Fibroblast of skin of scalp (primary cell): ENCODE measurements around the gene ATXN1.

ENCODE experiments used
- DNase-seq: peaks from one replicate; pipeline ENCODE4 v3.0.0-alpha.2; 2013

ATXN1 gene

DNA sequence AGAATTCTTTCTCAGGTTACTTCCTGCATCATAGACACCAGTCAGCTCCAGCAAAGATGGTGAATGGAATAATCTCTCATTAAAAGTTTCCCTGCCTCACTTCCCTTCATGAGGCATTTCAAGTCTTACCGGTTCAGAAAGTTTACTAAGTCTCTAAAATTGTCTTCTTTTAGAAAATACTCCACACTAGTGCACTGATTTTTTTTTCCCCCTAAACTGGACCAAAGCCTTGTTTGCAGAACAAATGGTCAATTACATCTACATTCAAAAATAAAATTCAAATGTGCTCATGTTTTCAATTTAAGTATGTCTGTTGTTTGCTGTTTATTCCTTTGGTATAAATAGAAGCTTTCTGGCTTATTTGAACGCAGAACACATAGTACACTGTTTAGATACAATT is 411.7 kb downstream of the ATXN1 start:
- no peak for DNase-seq

DNA sequence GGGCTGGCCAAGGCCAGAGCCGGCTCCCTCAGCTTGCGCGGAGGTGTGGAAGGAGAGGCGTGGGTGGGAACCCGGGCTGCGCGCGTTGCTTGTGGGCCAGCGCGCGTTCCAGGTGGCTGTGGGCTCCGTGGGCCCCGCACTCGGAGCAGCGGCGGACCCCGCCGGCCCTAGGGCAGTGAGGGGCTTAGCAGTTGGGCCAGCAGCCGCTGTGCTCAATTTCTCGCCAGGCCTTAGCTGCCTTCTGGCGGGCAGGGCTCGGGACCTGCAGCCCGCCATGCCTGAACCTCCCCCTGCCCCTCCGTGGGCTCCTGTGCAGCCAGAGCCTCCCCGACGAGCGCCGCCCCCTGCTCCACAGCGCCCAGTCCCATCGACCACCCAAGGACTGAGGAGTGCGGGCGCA is 414.4 kb downstream of the ATXN1 start:
- DNase-seq: no peak

GRCh38 chr6:16345449-16346330 is 415.6 kb downstream of the ATXN1 start:
- peak; percentile 88 for DNase-seq

GRCh38 chr6:16344756-16345155 is 416.5 kb downstream of the ATXN1 start:
- DNase-seq: peak; percentile 49

GRCh38 chr6:16343593-16343992 is 417.7 kb downstream of the ATXN1 start:
- DNase-seq: no peak

DNA sequence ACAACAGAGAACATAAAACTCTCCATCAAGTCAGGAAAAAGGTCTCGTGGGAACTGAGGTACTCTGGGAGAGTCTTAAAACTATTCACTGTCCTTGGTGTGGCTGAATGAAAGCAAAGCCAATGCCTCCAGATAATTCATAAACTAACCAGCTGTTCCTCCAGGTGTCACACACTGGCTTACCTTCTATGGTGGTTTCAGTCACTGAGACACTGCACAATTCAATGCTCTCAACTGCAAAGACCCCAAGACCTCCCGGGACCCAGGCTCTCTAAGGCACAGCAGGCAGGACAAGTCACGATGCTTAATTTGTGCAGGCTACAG is 422.0 kb downstream of the ATXN1 start:
- no peak for DNase-seq

DNA sequence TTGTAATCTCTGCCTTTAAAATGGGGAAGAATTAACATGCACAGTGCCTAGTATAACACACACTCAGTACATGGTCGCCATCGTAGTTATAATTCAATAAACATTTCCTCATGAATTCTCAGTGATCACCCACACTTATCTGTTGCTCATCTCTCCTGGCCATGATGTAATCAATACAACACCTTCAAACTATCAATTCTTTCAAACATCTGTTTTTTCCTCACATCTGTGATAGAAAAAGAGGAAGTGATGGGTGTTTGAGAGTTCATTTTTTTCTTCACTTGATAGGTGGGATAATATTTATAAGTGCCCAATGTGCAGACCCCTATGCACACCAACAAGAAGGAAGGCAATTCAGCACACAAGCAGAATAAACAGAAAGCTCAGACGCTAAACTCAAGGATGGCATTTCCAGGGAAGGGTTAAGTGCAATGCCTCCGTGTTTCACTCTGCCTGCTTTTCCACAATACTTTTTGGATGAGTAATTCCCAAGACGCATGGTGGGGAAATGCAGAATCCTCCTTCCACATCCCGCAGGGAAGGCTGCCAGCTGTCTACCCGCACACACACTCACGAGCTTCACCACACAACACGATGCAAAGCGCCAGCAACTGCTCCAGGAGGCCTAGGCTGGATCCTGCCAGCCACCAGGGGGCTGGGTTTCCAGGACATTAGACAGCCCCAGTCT is 422.5 kb downstream of the ATXN1 start:
- peak; percentile 100 for DNase-seq

- DNase-seq: peak; percentile 99
These were observed 423.8 kb downstream of the ATXN1 start for GRCh38 chr6:16337295-16337975.

- DNase-seq: no peak
These were observed 424.4 kb downstream of the ATXN1 start for GRCh38 chr6:16336911-16337294.

GRCh38 chr6:16336056-16336818 is 425.0 kb downstream of the ATXN1 start:
- no peak for DNase-seq

- DNase-seq: no peak
These were observed 426.1 kb downstream of the ATXN1 start for GRCh38 chr6:16335176-16335575.

- DNase-seq: peak; percentile 94
These were observed 426.6 kb downstream of the ATXN1 start for GRCh38 chr6:16334671-16335070.

GRCh38 chr6:16333580-16333979 is 427.7 kb downstream of the ATXN1 start:
- DNase-seq: peak; percentile 57

GRCh38 chr6:16332175-16332542 is 429.1 kb downstream of the ATXN1 start:
- DNase-seq: peak; percentile 75

GRCh38 chr6:16331384-16332174 is 429.7 kb downstream of the ATXN1 start:
- DNase-seq: peak; percentile 81

- no peak for DNase-seq
These were observed 432.0 kb downstream of the ATXN1 start for GRCh38 chr6:16329233-16329632.

- DNase-seq: no peak
These were observed 433.4 kb downstream of the ATXN1 start for GRCh38 chr6:16327777-16328325.

DNA sequence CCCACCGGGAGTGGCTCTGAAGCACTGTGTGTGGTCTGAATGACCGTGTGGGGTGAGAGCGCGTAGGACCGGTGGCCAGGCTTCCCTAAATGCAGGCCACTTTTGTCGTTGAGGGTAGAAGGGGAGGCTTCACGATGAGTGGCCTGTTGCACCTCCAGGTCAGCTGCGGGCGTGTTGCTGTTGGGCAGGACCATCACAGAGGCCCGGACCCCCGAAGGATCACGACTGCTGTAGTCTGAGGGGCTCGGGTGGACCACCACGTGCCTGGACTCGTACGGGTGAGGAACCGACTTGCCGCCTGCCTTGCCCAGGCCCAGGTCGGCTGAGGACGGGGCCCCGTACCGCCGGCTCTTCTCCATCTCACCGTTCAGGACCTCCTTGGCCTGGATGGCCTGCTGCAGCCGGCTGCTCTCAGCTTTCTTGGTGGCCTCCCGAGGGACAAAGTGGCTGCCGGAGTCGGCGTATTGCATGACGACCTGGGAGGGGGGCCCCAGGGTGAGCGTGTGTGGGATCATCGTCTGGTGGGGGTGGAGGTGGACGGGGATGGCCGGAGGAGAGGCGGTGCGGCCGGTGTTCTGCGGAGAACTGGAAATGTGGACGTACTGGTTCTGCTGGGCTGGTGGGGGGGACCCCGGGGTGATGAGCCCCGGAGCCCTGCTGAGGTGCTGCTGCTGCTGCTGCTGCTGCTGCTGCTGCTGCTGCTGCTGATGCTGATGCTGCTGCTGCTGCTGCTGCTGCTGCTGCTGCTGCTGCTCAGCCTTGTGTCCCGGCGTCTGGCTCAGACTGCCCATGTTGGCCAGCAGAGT is 434.1 kb downstream of the ATXN1 start:
- DNase-seq: no peak

GRCh38 chr6:16326531-16326930 is 434.7 kb downstream of the ATXN1 start:
- DNase-seq: no peak

- DNase-seq: peak; percentile 22
These were observed 436.5 kb downstream of the ATXN1 start for GRCh38 chr6:16324606-16325225.
